GM18520 (cell line): ENCODE data around the gene TRIM27.
"Not testable (repeated sequence)": the region's sequence is repeated elsewhere in the genome, so short reads cannot be mapped to it uniquely, and the experiment has no call there.

Experiments
- ATAC-seq: cut with Tn5 transposase; IDR thresholded peaks from one replicate; pipeline ENCODE4 v1.9.1; 2021; ENCODE audit not compliant: unreplicated experiment

Gene TRIM27

GRCh38 chr6:28923318-28924102 is at the start of gene TRIM27:
Gene TRIM27, minus strand, starts transcription at chr6:28923985. Its CDS starts 353 bp downstream, at chr6:28923632.
- peak; percentile 78 for ATAC-seq

DNA sequence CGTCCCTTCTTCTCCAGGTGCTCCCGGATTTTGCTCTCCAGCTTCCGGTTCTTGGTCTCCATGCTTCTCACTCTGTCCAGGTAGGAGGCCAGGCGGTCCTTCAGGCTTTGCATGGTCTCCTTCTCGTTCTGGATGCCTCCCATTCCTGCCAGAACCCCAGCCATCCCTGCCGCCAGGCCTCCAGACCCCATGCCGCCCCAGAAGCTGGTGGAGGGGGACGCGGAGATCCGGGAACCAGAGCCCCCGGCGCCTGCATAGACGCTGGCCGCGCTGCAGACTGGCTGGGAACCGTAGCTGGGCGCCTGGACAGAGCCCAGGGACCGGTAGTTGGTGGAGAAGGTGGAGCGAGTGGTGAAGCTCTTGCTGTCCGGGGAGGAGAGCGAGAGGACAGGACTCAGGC is 46.3 kb upstream of the TRIM27 start:
- not testable (repeated sequence) for ATAC-seq

GRCh38 chr6:28969129-28969528 is 45.3 kb upstream of the TRIM27 start:
- ATAC-seq = no peak

DNA sequence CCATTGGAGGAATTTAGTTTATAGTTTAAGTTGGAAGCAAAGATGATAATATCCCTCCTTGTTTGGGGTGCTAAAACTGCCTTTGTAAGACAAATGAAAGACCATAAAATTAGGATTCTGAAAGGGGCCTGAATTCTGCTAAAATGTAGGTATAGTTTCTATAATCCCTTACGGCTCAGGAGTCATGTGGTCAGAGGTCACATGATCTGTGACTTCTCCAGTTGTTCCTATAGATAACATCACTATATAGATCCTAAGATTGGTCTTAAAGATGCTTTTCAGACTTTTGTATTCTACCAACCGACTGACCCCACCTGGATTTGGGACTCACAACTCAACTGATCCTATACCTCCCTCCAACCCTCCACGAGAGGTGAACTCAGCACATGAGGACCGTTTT is 44.7 kb upstream of the TRIM27 start:
- no peak for ATAC-seq

GRCh38 chr6:28965706-28966105 is 41.9 kb upstream of the TRIM27 start:
- ATAC-seq = no peak

DNA sequence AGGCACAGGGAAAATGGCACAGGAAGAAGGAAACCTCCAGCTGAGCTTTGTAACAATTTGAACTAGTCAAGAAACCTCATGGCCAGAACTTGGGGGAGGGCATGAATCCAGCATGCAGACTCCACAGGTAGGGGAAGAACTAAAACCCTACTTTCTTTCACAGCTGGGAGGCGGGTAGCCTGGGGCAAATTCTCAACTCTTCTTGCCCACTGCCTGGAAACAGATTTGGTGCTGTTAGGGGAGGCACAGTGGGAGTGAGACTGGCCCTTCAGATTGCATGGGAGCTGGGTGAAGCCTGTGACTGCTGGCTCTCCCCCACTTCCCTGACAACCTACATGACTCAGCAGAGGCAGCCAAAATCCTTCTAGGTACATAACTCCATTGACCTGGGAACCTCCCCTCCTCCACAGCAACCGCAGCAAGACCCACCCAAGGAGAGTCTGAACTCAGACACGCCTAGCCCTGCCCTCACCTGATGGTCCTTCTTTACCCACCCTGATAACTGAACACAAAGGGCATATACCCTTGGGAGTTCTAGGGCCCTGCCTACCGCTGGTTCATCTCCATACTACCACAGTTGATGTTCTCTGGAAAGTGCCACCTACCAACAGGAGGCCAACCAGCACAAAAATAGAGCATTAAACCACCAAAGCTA is 37.2 kb upstream of the TRIM27 start:
- no peak for ATAC-seq

- ATAC-seq = not testable (repeated sequence)
Observed at GRCh38 chr6:28958561-28959243, 34.9 kb upstream of the TRIM27 start.

GRCh38 chr6:28957795-28958314 is 34.1 kb upstream of the TRIM27 start:
- not testable (repeated sequence) for ATAC-seq

GRCh38 chr6:28956331-28956730 is 32.5 kb upstream of the TRIM27 start:
- ATAC-seq = no peak

DNA sequence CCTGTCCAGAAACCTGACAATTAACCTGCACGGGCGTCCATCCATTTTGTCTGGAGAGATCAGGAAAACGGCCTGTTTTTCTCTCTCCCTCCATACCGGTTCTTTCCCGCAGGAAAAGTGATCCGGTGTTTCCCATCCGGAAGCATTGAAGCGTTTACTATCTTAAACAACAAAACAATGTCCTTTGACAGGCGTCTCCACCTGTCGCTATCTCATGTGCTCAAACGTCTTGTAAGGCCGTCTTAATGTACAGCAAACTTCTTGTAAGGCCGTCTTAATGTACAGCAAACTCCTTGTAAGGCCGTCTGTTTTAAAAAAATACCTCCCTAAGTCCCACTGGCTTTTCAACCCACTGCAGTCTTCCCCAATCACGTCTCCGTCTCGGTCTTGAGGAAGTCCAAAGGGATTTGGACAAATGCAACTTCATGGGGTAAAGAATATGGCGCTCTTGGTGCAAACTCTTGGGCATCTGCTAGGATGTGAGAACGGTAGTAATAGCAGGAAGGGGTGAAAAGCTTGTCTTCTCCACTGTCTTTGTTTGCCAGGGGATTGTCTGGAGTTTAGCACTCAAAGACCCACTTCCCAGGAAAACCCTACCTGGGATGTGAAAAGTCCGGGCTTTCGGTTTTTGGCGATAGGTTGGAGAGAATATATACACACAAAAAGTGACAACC is 29.9 kb upstream of the TRIM27 start:
- no peak for ATAC-seq

GRCh38 chr6:28953039-28953584 is 29.3 kb upstream of the TRIM27 start:
- peak; percentile 56 for ATAC-seq

DNA sequence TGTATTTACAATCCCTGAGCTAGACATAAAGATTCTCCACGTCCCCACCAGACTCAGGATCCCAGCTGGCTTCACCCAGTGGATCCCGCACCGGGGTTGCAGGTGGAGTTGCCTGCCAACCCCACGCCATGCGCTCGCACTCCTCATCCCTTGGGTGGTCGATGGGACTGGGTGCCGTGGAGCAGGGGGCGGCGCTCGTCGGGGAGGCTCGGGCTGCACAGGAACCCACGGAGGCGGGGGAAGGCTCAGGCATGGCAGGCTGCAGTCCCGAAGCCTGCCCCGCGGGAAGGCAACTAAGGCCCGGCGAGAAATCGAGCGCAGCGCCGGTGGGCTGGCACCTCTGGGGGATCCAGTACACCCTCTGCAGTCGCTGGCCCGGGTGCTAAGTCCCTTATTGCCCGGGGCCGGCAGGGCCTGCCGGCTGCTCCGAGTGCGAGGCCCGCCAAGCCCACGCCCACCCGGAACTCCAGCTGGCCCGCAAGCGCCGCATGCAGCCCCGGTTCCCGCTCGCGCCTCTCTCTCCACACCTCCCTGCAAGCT is 25.9 kb upstream of the TRIM27 start:
- not testable (repeated sequence) for ATAC-seq

DNA sequence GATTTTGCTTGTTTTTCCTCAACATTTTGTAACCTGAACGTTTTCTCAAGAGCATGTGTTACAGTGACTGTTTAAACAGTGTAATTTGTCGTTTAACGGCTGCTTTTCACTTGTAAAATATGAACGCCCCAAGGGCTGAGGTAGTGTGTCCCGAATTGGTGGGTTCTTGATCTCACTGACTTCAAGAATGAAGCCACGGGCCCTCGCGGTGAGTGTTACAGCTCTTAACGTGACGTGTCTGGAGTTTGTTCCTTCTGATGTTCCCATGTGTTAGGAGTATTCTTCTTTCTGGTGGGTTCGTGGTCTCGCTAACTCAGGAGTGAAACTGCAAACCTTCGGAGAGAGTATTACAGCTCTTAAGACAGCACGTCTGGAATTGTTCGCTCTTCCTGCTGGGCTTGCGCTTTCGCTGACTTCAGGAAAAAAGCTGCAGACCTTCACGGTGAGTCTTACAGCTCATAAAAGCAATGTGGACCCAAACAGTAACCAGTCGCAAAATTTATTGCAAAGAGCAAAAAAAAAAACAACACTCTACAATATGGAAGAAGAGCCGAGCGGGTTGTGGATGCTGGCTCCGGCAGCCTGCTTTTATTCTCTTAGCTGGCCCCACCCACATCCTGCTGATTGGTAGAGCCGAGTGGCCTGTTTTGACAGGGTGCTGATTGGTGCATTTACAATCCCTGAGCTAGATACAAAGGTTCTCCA is 25.1 kb upstream of the TRIM27 start:
- no peak for ATAC-seq

DNA sequence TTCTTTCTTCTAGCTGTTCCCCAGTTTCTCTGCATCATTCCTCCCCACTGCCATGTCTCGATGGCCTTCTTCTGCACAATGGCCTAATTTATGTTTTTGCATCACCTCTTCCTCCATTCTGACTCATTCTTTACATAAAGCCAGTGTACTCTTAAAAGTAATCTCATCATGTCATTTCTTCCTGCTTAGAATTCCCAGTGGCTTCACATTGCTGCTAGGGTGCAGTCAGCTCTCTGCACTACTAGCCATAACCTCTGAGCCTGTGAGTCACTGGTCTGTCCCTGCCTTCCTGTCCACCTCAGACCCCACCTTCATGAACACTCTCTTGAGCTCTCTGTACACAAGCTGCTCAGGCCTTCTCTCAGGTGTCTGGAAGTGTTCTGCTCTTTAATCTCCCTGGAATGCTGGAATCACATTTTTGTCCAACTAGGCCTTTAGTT is 24.1 kb upstream of the TRIM27 start:
- ATAC-seq = no peak

- no peak for ATAC-seq
Observed at GRCh38 chr6:28947067-28947765, 23.4 kb upstream of the TRIM27 start.

DNA sequence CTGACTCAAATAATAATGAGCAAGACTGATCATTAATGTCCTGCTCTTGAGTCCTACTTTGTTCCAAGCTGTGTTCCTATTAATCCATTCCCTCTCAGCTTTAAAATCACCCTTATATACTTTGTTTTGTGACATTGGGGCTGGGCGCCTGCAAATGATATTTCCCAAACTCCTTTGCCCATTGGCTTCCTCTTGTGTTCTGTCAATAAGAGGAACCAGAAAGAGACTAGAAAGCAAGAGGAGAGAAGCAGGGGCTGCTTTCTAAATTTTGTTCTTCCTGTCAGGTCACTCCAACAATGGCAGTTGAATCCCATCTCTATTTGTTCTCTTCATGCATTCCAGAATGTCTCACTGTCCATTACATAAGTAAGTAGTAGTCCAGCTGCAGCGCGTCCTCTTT is 21.6 kb upstream of the TRIM27 start:
- no peak for ATAC-seq

DNA sequence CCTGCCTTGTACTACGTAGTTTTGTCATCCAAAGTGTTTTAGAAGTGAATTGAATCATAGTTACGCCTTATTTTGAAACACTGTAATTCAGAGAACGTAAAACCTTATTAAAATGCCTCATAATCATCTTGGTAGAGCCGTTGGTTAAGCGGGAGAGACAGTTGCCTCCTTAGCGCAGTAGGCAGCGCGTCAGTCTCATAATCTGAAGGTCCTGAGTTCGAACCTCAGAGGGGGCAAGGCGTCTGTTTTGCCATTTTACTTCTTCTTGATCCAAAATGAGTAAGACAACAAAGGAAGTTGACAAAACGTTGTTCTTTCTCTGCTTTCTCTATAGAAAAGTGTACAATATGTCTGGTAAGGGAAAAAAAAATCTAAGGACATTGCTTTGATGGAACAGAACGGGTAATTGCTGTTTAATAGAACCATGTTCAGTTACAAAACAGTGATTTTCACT is 20.7 kb upstream of the TRIM27 start:
- no peak for ATAC-seq

GRCh38 chr6:28943557-28944411 is 20.0 kb upstream of the TRIM27 start:
- no peak for ATAC-seq
